ENCODE data around the gene CDK5R1.

DNA sequence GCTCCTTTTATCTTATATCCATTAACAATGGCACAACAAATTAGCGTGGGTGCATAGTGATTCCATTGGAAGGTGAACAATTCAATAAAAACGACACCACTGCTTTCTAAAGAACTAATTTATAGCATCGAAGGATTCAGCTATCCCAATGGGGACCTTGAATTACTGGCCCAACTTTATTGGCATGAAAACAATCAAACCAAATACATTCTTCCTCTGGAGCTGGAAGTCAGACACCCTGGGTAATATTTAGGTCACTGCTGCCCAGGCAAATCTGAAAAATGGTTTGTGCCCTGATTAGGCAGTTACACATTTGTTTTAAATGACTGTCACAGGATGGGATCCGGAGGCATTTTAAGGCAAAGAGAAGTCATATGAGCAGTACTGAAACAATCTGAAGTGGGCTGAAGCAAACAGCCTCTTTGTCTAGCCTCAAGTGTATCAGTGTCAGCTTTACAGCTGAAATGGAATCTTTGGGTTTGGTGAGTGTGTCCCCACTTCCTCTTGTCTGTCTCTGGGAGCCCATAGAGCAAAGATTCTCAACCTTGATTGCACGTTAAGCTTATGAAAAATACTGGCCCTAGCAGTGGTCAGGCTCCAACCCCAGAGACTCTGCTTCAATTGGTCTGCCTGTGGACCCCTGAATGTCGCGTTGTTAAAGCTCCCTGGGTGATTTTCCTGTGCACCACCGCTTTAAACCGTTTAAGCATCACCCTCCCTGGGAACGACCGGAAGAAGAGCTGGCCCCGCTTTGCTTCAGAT, 30.3 kb downstream of the CDK5R1 start:
- TF ChIP-seq, protein P1, sequence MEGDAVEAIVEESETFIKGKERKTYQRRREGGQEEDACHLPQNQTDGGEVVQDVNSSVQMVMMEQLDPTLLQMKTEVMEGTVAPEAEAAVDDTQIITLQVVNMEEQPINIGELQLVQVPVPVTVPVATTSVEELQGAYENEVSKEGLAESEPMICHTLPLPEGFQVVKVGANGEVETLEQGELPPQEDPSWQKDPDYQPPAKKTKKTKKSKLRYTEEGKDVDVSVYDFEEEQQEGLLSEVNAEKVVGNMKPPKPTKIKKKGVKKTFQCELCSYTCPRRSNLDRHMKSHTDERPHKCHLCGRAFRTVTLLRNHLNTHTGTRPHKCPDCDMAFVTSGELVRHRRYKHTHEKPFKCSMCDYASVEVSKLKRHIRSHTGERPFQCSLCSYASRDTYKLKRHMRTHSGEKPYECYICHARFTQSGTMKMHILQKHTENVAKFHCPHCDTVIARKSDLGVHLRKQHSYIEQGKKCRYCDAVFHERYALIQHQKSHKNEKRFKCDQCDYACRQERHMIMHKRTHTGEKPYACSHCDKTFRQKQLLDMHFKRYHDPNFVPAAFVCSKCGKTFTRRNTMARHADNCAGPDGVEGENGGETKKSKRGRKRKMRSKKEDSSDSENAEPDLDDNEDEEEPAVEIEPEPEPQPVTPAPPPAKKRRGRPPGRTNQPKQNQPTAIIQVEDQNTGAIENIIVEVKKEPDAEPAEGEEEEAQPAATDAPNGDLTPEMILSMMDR (IDR thresholded peaks at IDR 0.05; ENCODE audit: low read length): no peak
- TF ChIP-seq EZH2 (optimal IDR thresholded peaks at IDR 0.05; ENCODE audit: low read depth, low read length) (no peak), EZH2phosphoT487 (IDR thresholded peaks at IDR 0.05; ENCODE audit: low read length) (no peak)
